ENCODE data around the gene PTPRQ. TPM values are rescaled to one million over a fixed set of nuclear protein-coding genes. Genes with fewer than 3 reads are reported as not detected.
"Not testable (repeated sequence)": the region's sequence is repeated elsewhere in the genome, so short reads cannot be mapped to it uniquely, and the experiment has no call there.

PTPRQ gene
- total and polyA plus RNA-seq, 12 donors = 0.04 to 1.9 (median 0.37) TPM; not detected in 1

DNA sequence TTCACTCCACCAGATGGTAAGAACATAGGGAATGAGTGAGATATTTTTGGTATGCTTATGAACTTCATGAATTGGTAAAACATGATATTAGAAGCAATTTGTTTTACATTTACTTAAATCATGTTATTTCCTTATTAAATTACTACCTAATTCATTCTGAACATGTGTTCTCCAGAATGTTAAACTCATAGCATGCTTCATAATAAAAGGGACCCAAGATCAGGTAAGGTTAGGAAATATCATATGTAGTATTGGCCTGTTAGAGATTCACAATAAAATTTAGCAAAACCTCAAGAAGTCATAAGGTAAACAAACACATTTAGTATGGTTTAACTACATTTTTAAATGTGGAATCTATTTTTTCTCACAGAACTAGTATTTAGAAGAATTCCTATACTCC, 28.2 kb downstream of the PTPRQ start:
- DNase-seq = no peak
- H3K4me3 ChIP-seq = no peak overlapping the region
- no peaks in the 10 kb centered on the region for H3K9me3 ChIP-seq
- H3K36me3 ChIP-seq = no peaks in the 10 kb centered on the region
- no peaks in the 10 kb centered on the region for H3K27me3 ChIP-seq
- TF ChIP-seq, protein P1, sequence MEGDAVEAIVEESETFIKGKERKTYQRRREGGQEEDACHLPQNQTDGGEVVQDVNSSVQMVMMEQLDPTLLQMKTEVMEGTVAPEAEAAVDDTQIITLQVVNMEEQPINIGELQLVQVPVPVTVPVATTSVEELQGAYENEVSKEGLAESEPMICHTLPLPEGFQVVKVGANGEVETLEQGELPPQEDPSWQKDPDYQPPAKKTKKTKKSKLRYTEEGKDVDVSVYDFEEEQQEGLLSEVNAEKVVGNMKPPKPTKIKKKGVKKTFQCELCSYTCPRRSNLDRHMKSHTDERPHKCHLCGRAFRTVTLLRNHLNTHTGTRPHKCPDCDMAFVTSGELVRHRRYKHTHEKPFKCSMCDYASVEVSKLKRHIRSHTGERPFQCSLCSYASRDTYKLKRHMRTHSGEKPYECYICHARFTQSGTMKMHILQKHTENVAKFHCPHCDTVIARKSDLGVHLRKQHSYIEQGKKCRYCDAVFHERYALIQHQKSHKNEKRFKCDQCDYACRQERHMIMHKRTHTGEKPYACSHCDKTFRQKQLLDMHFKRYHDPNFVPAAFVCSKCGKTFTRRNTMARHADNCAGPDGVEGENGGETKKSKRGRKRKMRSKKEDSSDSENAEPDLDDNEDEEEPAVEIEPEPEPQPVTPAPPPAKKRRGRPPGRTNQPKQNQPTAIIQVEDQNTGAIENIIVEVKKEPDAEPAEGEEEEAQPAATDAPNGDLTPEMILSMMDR (IDR thresholded peaks at IDR 0.05) = no peak
- intact Hi-C loops (cut with DNase I) = loop anchor here in 8 of 10 donors (5.0 to 10.0 kb wide), 5 partner anchors 290 to 785 kb away; no protein-coding TSS in a partner anchor
- no peaks in the 10 kb centered on the region for H3K4me1 ChIP-seq
- ATAC-seq = no peak
- no peak overlapping the region for H3K27ac ChIP-seq

DNA sequence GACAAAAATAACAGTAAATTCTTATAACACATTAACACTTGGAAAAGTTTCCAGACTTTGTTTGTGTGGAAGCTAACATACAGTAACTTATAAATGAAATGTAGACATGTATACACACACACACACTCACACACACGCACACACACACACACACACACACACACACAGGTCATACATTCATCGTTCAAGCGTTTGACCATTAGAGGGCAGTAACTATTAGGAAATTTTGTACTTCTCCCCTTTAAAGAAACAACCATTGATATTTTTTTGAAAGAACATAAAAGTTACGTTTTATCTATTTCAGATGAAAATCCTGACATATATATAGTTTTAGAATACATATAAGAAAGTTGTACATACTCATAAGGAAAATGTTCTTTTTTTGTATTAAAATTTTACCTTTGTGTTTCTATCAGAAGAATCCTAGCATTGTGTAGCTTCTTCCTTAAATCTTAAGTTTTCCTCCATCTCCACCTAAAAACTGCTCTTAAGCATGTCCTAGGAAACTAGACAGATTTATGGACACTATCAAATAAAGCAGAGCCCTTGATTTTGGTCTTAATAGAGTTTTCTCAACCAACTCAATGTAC, 29.0 kb downstream of the PTPRQ start:
- Histone ChIP-seq H3K4me3 (no peak overlapping the region), H3K4me1 (no peaks in the 10 kb centered on the region), H3K27ac (no peak overlapping the region), H3K27me3 (no peaks in the 10 kb centered on the region), H3K36me3 (no peaks in the 10 kb centered on the region), H3K9me3 (no peaks in the 10 kb centered on the region)
- TF ChIP-seq, protein P1 (IDR thresholded peaks at IDR 0.05) = peak in 7 of 9 donors; percentile 28 to 55 (median 38)
- intact Hi-C loops (cut with DNase I) = loop anchor here in 8 of 10 donors (5.0 to 10.0 kb wide), 5 partner anchors 289 to 784 kb away; no protein-coding TSS in a partner anchor
- WGBS, 2 donors = 6 to 7% methylated on average over 4 of the region's 4 CpGs
- no peak for DNase-seq
- ATAC-seq = no peak

DNA sequence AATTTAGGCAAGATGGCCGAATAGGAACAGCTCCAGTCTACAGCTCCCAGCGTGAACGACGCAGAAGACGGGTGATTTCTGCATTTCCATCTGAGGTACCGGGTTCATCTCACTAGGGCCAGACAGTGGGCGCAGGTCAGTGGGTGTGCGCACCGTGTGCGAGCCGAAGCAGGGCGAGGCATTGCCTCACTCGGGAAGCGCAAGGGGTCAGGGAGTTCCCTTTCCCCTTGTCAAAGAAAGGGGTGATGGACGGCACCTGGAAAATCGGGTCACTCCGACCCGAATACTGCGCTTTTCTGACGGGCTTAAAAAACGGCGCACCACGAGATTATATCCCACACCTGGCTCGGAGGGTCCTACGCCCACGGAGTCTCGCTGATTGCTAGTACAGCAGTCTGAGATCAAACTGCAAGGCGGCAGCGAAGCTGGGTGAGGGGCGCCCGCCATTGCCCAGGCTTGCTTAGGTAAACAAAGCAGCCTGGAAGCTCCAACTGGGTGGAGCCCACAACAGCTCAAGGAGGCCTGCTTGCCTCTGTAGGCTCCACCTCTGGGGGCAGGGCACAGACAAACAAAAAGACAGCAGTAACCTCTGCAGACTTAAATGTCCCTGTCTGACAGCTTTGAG, 33.6 kb downstream of the PTPRQ start:
- 92 to 93% methylated on average over 31 of the region's 31 CpGs for WGBS, 2 donors
- H3K9me3 ChIP-seq, H3K4me1 ChIP-seq, DNase-seq, H3K27ac ChIP-seq, H3K4me3 ChIP-seq, ATAC-seq, H3K27me3 ChIP-seq, H3K36me3 ChIP-seq: not testable (repeated sequence)
- intact Hi-C loops (cut with DNase I) = loop anchor here in 2 of 10 donors (10.0 kb wide), 2 partner anchors 287 to 477 kb away; no protein-coding TSS in a partner anchor

DNA sequence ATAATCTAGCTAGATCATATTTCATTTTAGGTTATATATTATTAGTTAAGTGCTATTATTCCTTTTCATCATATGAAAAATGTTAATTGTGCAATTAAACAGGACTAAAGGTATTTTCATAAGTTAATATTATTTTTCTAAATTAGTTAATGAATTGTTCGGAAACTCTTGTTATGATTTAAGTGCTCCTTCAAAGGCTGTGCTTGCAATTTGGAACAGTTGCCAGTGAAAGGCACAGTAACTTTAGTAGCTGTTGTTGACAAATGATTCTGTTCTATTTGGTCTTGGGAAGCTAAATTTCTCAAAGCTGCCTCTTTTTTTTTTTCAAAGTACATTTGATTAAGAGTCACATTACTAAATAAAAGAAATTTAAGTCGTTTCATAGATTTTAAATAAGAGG, 40.7 kb downstream of the PTPRQ start:
- ATAC-seq = no peak
- WGBS, 2 donors = 70 to 73% methylated on average over 2 of the region's 2 CpGs
- Histone ChIP-seq H3K9me3 (peaks cover 0 to 8% (median 0%) of the 10 kb centered on the region in 11 donors), H3K36me3 (no peaks in the 10 kb centered on the region), H3K27me3 (no peaks in the 10 kb centered on the region), H3K27ac (no peak overlapping the region), H3K4me1 (no peaks in the 10 kb centered on the region), H3K4me3 (no peak overlapping the region)
- TF ChIP-seq, protein P1 (IDR thresholded peaks at IDR 0.05) = no peak
- intact Hi-C loops (cut with DNase I) = no loop called here
- DNase-seq = no peak
